ENCODE data around the gene UBE2Q1.
A peak's percentile ranks its signal among the peaks of the same experiment; 100 is the strongest.

Gene UBE2Q1

DNA sequence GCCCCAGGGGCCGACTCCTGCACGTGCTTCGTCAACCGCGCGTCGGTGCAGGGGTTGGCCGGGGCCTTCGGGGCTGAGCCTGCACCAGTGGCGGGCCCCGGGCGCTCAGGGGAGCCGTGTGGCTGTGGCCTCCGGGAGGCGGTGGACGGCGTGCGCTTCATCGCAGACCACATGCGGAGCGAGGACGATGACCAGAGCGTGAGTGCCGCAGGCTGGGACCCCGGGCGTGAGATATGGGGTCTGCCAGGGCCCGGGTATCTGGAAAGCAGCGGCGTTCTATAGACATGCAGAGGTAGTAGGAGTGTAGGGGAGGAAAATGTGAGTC lies 13.5 kb upstream of the UBE2Q1 start:
- no peak overlapping the region; the same call in 1 of the 2 replicates for H3K27ac ChIP-seq
- TF ChIP-seq CTCF (conservative IDR thresholded peaks at IDR 0.05), result no peak

- no peak overlapping the region for H3K27ac ChIP-seq
- TF ChIP-seq CTCF (conservative IDR thresholded peaks at IDR 0.05), result no peak
Observed at GRCh38 chr1:154571244-154571963, 12.9 kb upstream of the UBE2Q1 start.

DNA sequence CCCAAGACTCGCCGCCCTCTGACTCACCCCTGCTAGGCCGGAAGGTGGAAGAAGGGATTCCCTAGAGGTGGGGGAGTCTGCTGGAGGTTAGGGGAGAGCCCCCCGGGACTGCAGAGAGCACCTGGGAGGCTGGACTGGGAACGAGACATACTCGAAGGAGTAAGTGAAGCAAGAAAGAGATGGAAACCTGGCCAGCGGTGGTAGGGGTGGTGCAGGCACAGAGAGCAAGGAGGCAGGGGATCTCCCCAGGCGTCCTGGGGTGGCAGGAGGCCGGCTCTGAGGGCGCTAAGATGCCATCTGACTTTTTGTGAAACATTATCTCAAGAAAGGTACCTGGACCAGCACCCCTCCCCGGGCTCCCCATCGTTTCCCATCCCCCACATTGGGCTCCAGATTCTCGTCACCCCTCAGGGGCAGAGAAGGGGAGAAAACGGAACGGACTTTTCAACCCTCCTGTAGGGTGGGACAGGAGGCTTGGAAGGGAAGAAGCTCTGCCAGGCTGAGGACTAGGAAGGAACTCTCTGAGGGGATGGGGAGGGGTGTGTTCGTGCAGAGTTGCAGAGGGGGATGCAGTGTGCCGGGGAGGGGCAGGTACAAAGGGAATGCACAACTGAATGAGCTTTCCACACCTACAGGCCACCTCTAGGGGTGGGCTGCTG lies 9.8 kb upstream of the UBE2Q1 start:
- no peak for TF ChIP-seq CTCF (conservative IDR thresholded peaks at IDR 0.05)
- H3K27ac ChIP-seq, result peak overlapping the region; percentile 92

GRCh38 chr1:154567386-154568156 lies 9.1 kb upstream of the UBE2Q1 start, which contains the start of gene CHRNB2:
TSS of gene CHRNB2 (plus strand) at chr1:154567778. CDS start at chr1:154568045, 267 bp downstream.
- peak within 1 kb of the TSS; percentile 92 for H3K27ac ChIP-seq
- TF ChIP-seq CTCF (conservative IDR thresholded peaks at IDR 0.05), result 0 out of 2 replicates have a peak, but pooled peaks have one; percentile 6

DNA sequence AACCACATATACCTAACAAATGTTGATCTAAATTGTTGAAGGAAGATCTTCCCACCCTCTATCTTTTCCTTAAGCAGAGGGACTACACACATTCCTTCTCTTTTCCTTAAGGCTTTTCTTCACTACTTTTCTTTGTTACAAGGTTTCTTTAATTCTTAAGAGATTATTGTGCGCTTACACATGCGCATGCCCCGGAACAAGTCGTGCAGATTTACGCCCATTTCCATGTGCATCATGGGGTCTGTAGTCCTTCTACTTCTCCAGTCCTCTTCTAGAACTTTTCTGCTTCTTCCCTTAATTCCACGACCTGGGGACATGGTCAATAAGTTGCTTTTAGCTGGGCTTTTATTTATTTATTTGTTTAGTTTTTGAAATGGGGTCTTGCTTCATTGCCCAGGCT lies 7.4 kb upstream of the UBE2Q1 start:
- no peak for TF ChIP-seq CTCF (conservative IDR thresholded peaks at IDR 0.05)
- no peak overlapping the region for H3K27ac ChIP-seq

DNA sequence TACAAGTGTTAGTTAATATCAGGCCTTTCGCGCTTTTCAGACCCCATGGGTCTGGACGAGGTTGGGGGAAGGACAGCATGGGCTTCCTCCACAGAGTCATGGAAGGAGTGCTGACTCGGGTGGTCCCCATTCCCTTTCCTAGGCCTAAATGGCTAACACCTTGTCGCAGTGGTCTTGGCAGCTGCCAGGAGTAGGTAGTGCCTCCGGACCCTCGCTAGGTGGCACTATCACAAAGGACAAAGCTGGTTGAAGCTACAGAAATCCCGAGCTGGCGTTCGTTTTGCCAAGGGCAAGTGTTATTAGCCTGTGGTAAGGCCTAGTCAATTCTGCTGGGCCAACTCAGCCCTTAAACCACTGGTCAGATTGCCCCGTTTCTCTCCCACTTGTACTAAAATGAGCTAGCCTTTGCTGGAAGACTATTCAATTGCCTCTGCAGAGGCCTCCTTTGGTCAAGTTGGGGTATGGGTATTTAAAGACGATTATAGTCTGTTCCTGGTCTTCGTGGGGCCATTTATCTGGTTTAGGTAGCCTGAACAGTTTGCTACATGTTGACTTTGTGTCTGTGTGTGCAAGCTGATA lies 1.1 kb upstream of the UBE2Q1 start:
- H3K27ac ChIP-seq, result peak overlapping the region; percentile 97
- TF ChIP-seq CTCF (conservative IDR thresholded peaks at IDR 0.05), result peak; percentile 97

Data from VCaP (cell line).